Astrocyte of the spinal cord (primary cell): ENCODE measurements around the gene CAMTA1.

Source experiments
- DNase-seq: peaks from one replicate; pipeline ENCODE4 v3.0.0; 2011; ENCODE audit warnings: low read depth, low spot score
- H3K4me3 ChIP-seq: 2 replicates; pipeline ENCODE4 v1.5.1; 2011; ENCODE audit warnings: low read depth, mild to moderate bottlenecking, low read length, moderate library complexity
- CTCF ChIP-seq: IDR thresholded peaks from 2 replicates; pipeline ENCODE4 v1.5.1; 2012; ENCODE audit warnings: low read depth, mild to moderate bottlenecking, low read length, inconsistent platforms
- in situ Hi-C: cut with HindIII; loops from 2 replicates; pipeline ENCODE4 v1.10.0; 2017; ENCODE audit warnings: low sequenced_read_pairs

The CAMTA1 gene

DNA sequence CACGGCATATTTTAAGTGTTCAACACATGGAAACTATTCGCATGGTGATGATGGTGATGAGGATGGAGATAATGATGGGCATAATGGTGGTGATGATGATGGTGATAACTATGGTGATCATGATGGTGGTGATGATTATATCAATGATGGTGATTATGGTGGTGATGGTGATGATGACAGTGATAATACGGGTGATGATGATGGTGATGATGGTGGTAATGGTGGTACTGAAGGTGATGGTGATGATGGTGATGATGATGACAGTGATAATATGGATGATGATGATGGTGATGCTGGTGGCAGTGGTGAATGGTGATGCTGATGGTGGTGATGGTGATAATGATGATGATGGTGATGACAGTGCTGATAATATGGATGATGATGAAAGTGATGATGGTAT lies 644.0 kb downstream of the CAMTA1 start:
- no peak for TF ChIP-seq CTCF
- H3K4me3 ChIP-seq, result no peak overlapping the region
- in situ Hi-C loops, result no loop called here
- no peak for DNase-seq

GRCh38 chr1:7430047-7430608 lies 644.9 kb downstream of the CAMTA1 start:
- no peak for TF ChIP-seq CTCF
- in situ Hi-C loops, result no loop called here
- H3K4me3 ChIP-seq, result no peak overlapping the region
- DNase-seq, result no peak

DNA sequence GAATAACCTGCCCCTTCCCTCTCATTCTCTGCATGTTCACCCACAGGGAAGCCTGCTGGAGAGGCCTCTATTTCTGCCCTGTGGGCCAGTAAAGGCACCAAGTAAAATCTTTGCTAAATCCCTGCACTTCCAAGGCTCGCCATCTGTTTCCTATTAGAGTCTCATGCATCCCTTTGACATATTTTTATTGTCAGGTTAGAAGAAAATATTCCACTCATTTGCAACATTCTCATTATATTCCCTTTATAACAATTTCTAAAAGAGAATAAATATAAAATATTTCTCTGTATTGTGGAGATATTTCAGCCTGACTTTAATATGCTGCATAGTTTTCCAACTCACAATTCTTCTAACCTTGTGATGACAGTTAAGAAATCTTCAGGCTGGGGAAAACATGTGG lies 645.4 kb downstream of the CAMTA1 start:
- no peak overlapping the region for H3K4me3 ChIP-seq
- DNase-seq, result no peak
- TF ChIP-seq CTCF, result no peak
- in situ Hi-C loops, result no loop called here

DNA sequence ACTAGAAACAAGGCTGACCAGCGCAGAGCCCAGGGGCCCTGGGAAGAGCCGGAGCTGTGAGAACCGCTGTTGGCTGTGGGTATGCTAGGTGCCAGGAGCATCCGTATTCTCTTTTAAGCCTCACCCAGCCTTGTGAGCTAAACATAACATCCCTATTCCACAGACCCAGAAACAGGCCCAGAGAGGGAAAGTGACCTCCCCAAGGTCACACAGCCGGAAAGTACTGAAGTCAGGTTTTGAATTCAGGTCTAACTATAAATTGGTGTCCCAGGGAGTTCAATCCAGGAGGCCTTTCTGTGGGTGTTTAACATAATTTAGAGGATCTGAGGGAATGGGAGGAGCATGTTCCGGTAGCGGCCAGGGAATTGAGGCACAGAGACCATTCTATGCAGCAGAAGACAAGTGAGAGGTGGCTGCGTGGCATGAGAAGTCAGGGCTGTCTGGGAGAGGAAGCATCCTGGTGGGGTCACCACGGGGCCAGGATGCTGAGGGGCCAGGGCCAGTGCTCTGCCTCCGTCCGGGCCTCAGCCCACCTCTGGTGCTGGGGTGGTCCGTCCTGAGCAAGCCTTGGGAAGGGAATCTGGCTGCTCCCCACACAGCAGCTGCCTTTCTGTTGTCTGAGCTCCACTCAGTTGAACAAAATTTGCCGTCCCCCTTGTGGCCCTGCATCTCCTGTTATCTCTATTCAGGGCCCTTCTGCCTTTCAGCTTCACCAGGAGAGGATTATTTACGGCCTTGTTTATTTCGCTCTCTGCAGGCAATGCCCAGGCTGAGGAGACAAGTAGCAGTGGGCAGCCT lies 647.0 kb downstream of the CAMTA1 start:
- TF ChIP-seq CTCF, result no peak

DNA sequence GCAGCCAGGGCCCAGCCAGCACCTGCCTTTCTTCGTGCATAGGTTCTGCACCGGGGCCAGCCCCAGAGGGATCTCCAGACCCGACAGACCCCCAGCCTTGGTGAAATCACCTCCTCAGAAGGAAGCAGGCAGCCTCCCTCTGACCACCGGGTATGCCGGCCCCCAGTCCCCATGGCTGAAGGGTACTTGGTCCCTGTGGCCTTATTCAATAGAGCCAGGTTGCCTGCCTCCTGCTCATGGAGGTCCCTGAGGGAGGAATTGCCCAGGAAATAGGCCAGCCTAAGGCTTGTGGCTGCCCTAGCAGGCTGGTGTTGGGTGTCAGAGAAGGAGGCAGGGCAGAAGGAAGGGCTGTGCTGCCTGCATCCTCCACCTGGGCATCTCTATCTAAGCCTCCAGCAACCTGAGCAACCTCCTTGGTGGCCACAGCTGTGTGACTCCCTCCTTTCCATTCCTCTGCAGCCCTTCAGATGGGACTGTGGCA lies 647.7 kb downstream of the CAMTA1 start:
- DNase-seq, result no peak
- TF ChIP-seq CTCF, result no peak
- in situ Hi-C loops, result no loop called here
- no peak overlapping the region for H3K4me3 ChIP-seq

More for the DNA sequence above, 647.0 kb downstream of the CAMTA1 start:
- no peak for DNase-seq
- H3K4me3 ChIP-seq, result no peak overlapping the region
- in situ Hi-C loops, result no loop called here

DNA sequence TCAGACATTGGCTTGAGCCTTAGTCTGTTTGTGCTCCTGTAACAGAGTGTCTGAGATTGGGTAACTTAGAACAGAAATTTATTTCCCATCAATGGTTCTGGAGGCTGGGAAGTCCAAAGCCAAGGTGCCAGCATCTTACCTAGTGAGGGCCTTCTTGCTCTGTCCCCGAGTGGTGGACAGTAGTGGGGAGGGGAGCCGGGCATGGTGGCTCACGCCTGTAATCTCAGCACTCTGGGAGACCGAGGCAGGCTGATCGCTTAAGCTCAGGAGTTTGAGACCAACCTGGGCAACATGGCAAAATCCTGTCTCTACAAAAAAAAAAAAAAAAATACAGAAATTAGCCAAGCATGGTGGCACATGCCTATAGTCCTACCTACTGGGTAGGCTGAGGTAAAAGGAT lies 649.3 kb downstream of the CAMTA1 start:
- in situ Hi-C loops, result no loop called here
- TF ChIP-seq CTCF, result no peak
- H3K4me3 ChIP-seq, result no peak overlapping the region
- DNase-seq, result no peak
